GM19238 (cell line): Measurements from ENCODE around the gene UNC13B.

Experiments used
- DNase-seq: peaks from one replicate; pipeline ENCODE4 v3.0.0; 2011; ENCODE audit warnings: low spot score; ENCODE audit not compliant: insufficient read length

Gene UNC13B

GRCh38 chr9:35274993-35275392 lies 113.2 kb downstream of the UNC13B start:
- no peak for DNase-seq

DNA sequence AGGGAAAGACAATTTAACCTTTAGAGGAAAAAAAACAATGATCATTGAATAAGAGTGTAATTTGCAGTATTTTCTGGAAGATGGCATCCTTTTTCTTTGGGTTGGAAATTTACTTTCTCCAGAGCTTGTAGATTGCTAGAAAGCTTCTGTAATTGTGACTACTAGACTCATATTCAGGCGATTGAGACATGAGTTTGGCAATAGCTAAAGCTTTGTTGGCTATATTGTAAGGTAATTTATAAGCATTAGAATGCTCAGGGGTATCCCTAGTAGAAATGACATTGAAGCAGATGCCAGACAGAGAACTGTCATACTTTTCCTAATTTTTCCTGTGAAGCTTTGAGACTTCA lies 115.3 kb downstream of the UNC13B start:
- no peak for DNase-seq

- DNase-seq = no peak
These were observed 116.0 kb downstream of the UNC13B start for GRCh38 chr9:35277628-35278359.

- no peak for DNase-seq
These were observed 118.1 kb downstream of the UNC13B start for GRCh38 chr9:35279946-35280345.

GRCh38 chr9:35280399-35280798 lies 118.6 kb downstream of the UNC13B start:
- no peak for DNase-seq

- DNase-seq = no peak
These were observed 123.9 kb downstream of the UNC13B start for GRCh38 chr9:35285731-35286130.

- no peak for DNase-seq
These were observed 124.6 kb downstream of the UNC13B start for GRCh38 chr9:35286381-35286780.

DNA sequence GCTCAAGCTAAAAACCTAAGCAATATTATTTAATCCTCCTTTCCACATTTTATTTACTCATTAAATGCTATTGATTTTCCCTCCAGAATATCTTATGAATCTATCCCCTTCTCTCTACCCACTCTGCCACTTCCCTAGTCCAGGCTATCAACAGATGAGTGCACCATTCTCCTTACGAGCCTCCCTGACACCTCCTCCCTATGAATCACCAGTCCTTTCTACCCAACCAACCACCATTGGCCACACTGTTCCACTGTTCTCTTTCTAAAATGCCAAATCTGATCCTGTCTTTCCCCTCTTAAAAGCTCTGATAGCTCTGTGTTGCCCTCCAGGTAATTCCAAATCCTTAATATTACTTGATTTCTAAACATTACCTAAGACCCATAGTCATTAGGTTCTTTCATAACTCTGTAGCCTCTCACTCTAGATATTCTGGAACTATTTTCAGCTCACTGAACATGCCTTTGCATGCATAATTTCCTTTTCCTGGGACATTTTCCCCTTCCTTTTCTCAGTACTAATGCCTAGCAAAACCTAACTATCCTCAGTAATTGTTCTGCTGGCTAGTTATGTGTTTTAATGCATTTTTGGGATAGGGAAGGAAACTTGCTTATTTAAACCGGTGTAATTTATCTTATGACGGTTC lies 126.3 kb downstream of the UNC13B start:
- DNase-seq = no peak

DNA sequence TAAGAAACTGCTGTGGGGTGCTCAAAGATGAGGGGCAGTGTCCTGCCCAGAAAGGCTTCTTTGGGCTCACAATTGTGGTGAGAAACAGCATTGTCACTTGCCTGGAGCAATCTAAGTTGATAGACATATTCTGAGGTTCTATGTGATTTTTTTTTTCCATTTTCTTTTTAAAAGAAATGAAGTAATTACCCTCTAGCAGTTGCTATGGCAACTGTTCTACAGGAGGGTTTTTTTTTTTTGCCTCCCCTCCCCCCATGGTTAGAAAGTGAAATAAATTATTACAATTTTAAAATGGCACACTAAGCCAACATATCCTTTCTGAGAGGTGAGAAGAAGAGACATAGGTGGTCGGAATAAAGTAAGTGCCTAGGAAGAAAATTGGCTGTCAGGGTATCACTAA lies 127.0 kb downstream of the UNC13B start:
- no peak for DNase-seq

- DNase-seq = no peak
These were observed 131.7 kb downstream of the UNC13B start for GRCh38 chr9:35293376-35293964.

DNA sequence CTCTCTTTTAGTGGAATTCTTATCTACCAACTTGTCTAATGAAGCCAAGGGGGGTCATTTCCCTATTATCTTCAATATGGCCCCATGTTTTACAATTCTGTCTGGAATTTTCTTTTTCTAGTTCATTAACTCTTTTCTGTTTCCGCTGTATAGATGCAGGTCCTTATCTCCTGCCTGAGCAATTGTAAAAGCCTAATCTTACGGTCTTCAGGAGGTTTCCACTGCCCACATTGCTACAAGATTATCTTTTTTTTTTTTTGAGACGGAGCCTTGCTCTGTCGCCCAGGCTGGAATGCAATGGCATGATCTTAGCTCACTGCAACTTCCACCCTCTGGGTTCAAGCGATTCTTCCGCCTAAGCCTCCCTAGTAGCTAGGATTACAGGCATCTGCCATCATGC lies 132.3 kb downstream of the UNC13B start:
- no peak for DNase-seq

DNA sequence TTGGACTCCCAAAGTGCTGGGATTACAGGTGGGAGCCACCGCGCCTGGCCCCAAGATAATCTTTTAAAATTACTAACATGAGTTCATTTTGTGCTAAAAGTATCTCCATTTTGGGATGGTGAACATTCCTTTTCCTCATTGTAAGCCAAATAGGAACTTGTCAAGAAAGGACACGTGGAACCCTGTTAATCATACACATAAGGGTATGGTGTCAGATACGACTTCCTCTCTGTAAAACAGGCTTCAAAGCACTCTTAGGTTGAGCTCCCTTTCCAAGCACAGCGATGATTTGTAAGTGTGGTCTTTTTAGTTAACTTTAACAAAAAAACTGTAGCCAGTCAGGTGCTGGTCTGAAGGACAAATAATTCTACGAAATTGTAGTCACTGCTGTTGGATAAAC lies 132.7 kb downstream of the UNC13B start:
- no peak for DNase-seq

GRCh38 chr9:35295369-35296036 lies 133.7 kb downstream of the UNC13B start:
- DNase-seq = no peak

GRCh38 chr9:35303567-35303966 lies 141.8 kb downstream of the UNC13B start:
- DNase-seq = no peak

DNA sequence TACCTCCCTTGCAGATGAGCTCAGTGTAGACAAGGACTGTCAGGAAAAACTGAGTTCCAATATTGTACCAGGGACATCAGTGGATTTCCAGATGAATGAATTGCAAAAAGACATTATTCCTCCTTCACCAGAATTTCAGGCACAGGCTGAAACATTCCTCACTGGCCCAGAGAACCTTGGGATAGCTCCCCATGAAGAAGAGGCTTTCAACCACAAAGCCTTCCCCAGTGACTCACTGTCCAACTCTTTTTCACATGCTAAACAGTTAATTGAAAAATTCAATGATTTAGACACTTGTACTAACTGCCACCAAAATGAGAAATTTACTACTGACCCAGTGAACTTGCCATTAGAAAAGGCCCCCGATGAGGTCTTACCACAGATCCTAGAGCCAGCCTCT lies 144.5 kb downstream of the UNC13B start:
- DNase-seq = no peak

DNA sequence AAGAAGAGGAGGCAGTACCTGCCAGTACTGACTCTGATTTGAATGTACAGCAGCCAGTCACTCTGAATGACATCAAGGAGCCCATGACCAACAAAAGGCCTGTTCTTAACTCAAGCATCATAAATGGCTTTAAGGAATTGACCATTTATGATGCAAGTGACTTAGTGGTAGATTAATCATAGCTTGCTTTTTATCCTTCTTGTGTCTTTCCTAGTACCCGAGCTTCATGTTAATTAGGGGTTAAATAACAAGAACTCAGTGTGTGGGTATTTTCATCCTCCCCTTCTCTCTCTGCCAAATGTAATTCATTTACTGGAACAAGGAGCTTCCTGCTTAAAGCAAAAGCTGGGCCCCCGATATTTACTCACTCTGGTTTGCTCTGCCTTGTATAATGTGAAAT lies 146.5 kb downstream of the UNC13B start:
- no peak for DNase-seq

- DNase-seq = no peak
These were observed 150.3 kb downstream of the UNC13B start for GRCh38 chr9:35311891-35312639.

DNA sequence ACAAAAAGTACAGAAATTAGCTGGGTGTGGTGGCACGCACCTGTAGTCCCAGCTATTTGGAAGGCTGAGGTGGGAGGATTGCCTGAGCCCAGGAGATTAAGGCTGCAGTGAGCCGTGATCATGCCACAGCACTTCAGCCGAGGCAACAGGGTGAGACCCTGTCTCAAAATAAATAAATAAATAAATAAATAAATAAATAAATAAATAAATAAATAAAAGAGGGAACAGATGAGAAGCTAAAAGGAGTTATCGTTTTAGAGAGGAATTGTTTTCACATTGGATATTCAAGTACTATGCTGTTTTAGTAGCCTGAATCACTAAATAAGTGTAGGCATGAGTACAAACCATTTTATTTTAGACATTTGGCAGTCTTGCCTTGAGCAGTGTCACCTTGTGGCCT lies 151.7 kb downstream of the UNC13B start:
- DNase-seq = no peak

DNA sequence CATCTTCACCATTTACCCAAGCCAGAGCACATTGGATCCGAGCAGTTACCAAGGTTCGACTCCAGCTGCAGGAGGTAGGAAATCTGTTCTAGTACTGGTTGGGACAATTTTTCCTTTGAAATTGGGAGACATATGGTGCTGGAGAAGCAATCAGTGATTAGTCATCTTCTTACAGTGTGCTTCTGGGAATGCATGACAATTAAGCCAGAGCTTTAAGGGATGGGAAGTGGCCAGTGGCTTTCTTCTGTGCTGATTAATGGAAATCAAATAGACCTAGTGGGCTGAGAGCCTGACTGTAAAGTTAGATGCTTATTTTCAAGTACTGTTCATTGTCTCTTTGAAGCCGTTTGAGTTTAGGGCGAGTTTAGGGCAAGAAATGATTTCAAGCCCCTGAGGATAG lies 152.1 kb downstream of the UNC13B start:
- no peak for DNase-seq

- DNase-seq = no peak
These were observed 156.9 kb downstream of the UNC13B start for GRCh38 chr9:35318741-35319140.

GRCh38 chr9:35322075-35322885 lies 160.5 kb downstream of the UNC13B start:
- DNase-seq = no peak
